Measurements from ENCODE around the gene GALNT17. TPM values are rescaled to one million over a fixed set of nuclear protein-coding genes. Genes with fewer than 3 reads are reported as not detected.
"Not testable (repeated sequence)": the region's sequence is repeated elsewhere in the genome, so short reads cannot be mapped to it uniquely, and the experiment has no call there.

Gene GALNT17
- total and polyA plus RNA-seq, 4 donors: 2.8 to 10.8 (median 7.4) TPM

GRCh38 chr7:71254751-71255150 lies 122.8 kb downstream of the GALNT17 start:
- TF ChIP-seq, protein P1, sequence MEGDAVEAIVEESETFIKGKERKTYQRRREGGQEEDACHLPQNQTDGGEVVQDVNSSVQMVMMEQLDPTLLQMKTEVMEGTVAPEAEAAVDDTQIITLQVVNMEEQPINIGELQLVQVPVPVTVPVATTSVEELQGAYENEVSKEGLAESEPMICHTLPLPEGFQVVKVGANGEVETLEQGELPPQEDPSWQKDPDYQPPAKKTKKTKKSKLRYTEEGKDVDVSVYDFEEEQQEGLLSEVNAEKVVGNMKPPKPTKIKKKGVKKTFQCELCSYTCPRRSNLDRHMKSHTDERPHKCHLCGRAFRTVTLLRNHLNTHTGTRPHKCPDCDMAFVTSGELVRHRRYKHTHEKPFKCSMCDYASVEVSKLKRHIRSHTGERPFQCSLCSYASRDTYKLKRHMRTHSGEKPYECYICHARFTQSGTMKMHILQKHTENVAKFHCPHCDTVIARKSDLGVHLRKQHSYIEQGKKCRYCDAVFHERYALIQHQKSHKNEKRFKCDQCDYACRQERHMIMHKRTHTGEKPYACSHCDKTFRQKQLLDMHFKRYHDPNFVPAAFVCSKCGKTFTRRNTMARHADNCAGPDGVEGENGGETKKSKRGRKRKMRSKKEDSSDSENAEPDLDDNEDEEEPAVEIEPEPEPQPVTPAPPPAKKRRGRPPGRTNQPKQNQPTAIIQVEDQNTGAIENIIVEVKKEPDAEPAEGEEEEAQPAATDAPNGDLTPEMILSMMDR (IDR thresholded peaks at IDR 0.05; ENCODE audit: control extremely low read depth, extremely low read depth): no peak
- peak in 1 of 3 donors; percentile 68 for DNase-seq
- H3K4me1 ChIP-seq (ENCODE audit: control insufficient read depth in 5 of 5, insufficient read depth in 5 of 5, low read length in 5 of 5): peaks cover 0 to 6% (median 0%) of the 10 kb centered on the region in 5 donors
- ATAC-seq (ENCODE audit: insufficient read depth, low FRiP score): no peak
- no peaks in the 10 kb centered on the region for H3K27me3 ChIP-seq (ENCODE audit: control insufficient read depth in 3 of 3, insufficient read depth in 3 of 3, low read length in 2 of 3)
- H3K9ac ChIP-seq (ENCODE audit: insufficient read depth in 1 of 2, low read length in 2 of 2): no peak overlapping the region
- WGBS, 2 donors: 86 to 95% methylated on average over 3 of the region's 3 CpGs
- no peak overlapping the region for H3K27ac ChIP-seq (ENCODE audit: low read depth in 1 of 2, low read length in 1 of 2)
- peaks cover 0 to 3% (median 1%) of the 10 kb centered on the region in 4 donors for H3K9me3 ChIP-seq (ENCODE audit: control insufficient read depth in 4 of 4, insufficient read depth in 3 of 4, low read length in 3 of 4)
- H3K36me3 ChIP-seq (ENCODE audit: control insufficient read depth in 4 of 4, insufficient read depth in 4 of 4, low read length in 4 of 4): no peaks in the 10 kb centered on the region
- no peak overlapping the region for H3K4me3 ChIP-seq

GRCh38 chr7:71255537-71256178 lies 123.7 kb downstream of the GALNT17 start:
- Histone ChIP-seq H3K36me3 (ENCODE audit: control insufficient read depth in 4 of 4, insufficient read depth in 4 of 4, low read length in 4 of 4) (no peaks in the 10 kb centered on the region), H3K27me3 (ENCODE audit: control insufficient read depth in 3 of 3, insufficient read depth in 3 of 3, low read length in 2 of 3) (no peaks in the 10 kb centered on the region), H3K4me3 (no peak overlapping the region), H3K27ac (ENCODE audit: low read depth in 1 of 2, low read length in 1 of 2) (no peak overlapping the region), H3K9ac (ENCODE audit: insufficient read depth in 1 of 2, low read length in 2 of 2) (no peak overlapping the region), H3K9me3 (ENCODE audit: control insufficient read depth in 4 of 4, insufficient read depth in 3 of 4, low read length in 3 of 4) (peaks cover 0 to 3% (median 1%) of the 10 kb centered on the region in 4 donors), H3K4me1 (ENCODE audit: control insufficient read depth in 5 of 5, insufficient read depth in 5 of 5, low read length in 5 of 5) (peaks cover 0 to 6% (median 0%) of the 10 kb centered on the region in 5 donors)
- 82 to 85% methylated on average over 4 of the region's 4 CpGs for WGBS, 2 donors
- ATAC-seq (ENCODE audit: insufficient read depth, low FRiP score): no peak
- no peak for DNase-seq
- TF ChIP-seq, protein P1 (IDR thresholded peaks at IDR 0.05; ENCODE audit: control extremely low read depth, extremely low read depth): no peak

GRCh38 chr7:71261066-71261465 lies 129.1 kb downstream of the GALNT17 start:
- 81 to 84% methylated on average over 7 of the region's 7 CpGs for WGBS, 2 donors
- Histone ChIP-seq H3K27ac (ENCODE audit: low read depth in 1 of 2, low read length in 1 of 2) (no peak overlapping the region), H3K36me3 (ENCODE audit: control insufficient read depth in 4 of 4, insufficient read depth in 4 of 4, low read length in 4 of 4) (peaks cover 0 to 6% (median 0%) of the 10 kb centered on the region in 4 donors), H3K4me3 (no peak overlapping the region), H3K9me3 (ENCODE audit: control insufficient read depth in 4 of 4, insufficient read depth in 3 of 4, low read length in 3 of 4) (peaks cover 0 to 8% (median 1%) of the 10 kb centered on the region in 4 donors), H3K4me1 (ENCODE audit: control insufficient read depth in 5 of 5, insufficient read depth in 5 of 5, low read length in 5 of 5) (peaks cover 0 to 10% (median 0%) of the 10 kb centered on the region in 5 donors), H3K9ac (ENCODE audit: insufficient read depth in 1 of 2, low read length in 2 of 2) (no peak overlapping the region), H3K27me3 (ENCODE audit: control insufficient read depth in 3 of 3, insufficient read depth in 3 of 3, low read length in 2 of 3) (no peaks in the 10 kb centered on the region)
- ATAC-seq (ENCODE audit: insufficient read depth, low FRiP score) (no peak), DNase-seq (no peak)
- TF ChIP-seq, protein P1 (IDR thresholded peaks at IDR 0.05; ENCODE audit: control extremely low read depth, extremely low read depth): no peak

DNA sequence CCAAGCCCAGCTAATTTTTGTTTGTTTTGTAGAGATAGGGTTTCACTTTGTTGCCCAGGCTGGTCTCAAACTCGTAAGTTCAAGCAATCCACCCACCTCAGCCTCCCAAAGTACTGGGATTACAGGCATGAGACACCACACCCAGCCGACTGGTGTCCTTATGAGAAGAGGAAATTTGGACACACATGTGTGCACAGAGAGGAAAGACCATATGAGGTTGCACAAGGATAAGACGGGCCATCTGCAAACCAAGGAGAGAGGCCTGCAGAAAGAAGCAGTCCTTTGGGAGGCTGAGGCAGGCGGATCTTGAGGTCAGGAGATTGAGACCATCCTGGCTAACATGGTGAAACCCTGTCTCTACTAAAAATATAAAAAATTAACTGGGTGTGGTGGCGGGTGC lies 130.9 kb downstream of the GALNT17 start:
- H3K9me3 ChIP-seq (ENCODE audit: control insufficient read depth in 4 of 4, insufficient read depth in 3 of 4, low read length in 3 of 4); H3K36me3 ChIP-seq (ENCODE audit: control insufficient read depth in 4 of 4, insufficient read depth in 4 of 4, low read length in 4 of 4); H3K27ac ChIP-seq (ENCODE audit: low read depth in 1 of 2, low read length in 1 of 2); H3K4me3 ChIP-seq; H3K27me3 ChIP-seq (ENCODE audit: control insufficient read depth in 3 of 3, insufficient read depth in 3 of 3, low read length in 2 of 3); ATAC-seq (ENCODE audit: insufficient read depth, low FRiP score); H3K9ac ChIP-seq (ENCODE audit: insufficient read depth in 1 of 2, low read length in 2 of 2); DNase-seq: not testable (repeated sequence)
- peaks cover 0 to 10% (median 0%) of the 10 kb centered on the region in 5 donors for H3K4me1 ChIP-seq (ENCODE audit: control insufficient read depth in 5 of 5, insufficient read depth in 5 of 5, low read length in 5 of 5)
- 87 to 89% methylated on average over 5 of the region's 5 CpGs for WGBS, 2 donors

All from lung (tissue), 12 donors.